DOHH2 (cell line): ENCODE data around the gene EXTL1.
A peak's percentile ranks its signal among the peaks of the same experiment; 100 is the strongest.

Experiments
- H3F3A ChIP-seq: fragments of 200-600 bp; sonication (generic), shearing (Covaris generic); 2 replicates; pipeline ENCODE4 v1.6.0; 2016; ENCODE audit warnings: antibody characterized with exemption, mild to moderate bottlenecking; ENCODE audit not compliant: control insufficient read depth, insufficient read depth
- H3K27ac ChIP-seq: fragments of 200-600 bp; sonication (generic); 2 replicates; pipeline ENCODE4 v1.5.1; 2014; ENCODE audit warnings: low read depth, mild to moderate bottlenecking, low read length, moderate library complexity
- H3K27me3 ChIP-seq: fragments of 200-600 bp; sonication (generic); 2 replicates; pipeline ENCODE4 v1.6.1; 2014; ENCODE audit warnings: mild to moderate bottlenecking, low read length, mixed read lengths; ENCODE audit not compliant: control insufficient read depth
- H3K36me3 ChIP-seq: fragments of 200-600 bp; sonication (generic); 2 replicates; pipeline ENCODE4 v1.6.1; 2014; ENCODE audit warnings: mild to moderate bottlenecking, low read length, moderate library complexity, mixed read lengths; ENCODE audit not compliant: control insufficient read depth
- H3K4me1 ChIP-seq: fragments of 200-600 bp; sonication (generic); 2 replicates; pipeline ENCODE4 v1.6.1; 2014; ENCODE audit warnings: mild to moderate bottlenecking, low read length, mixed read lengths; ENCODE audit not compliant: control insufficient read depth
- H3K4me2 ChIP-seq: fragments of 200-600 bp; sonication (generic); 2 replicates; pipeline ENCODE4 v1.6.0; 2014; ENCODE audit warnings: mild to moderate bottlenecking, low read length, moderate library complexity
- H3K4me3 ChIP-seq: fragments of 200-600 bp; sonication (generic); 2 replicates; pipeline ENCODE4 v1.5.1; 2014; ENCODE audit warnings: mild to moderate bottlenecking, low read length, mixed read lengths
- H3K79me2 ChIP-seq: fragments of 200-600 bp; sonication (generic); 2 replicates; pipeline ENCODE4 v1.6.1; 2014; ENCODE audit warnings: mild to moderate bottlenecking, low read length, mixed read lengths; ENCODE audit not compliant: control insufficient read depth
- H3K9me2 ChIP-seq: fragments of 200-600 bp; sonication (generic); replicated peaks from 2 replicates; pipeline ENCODE4 v1.6.1; 2014; ENCODE audit warnings: mild to moderate bottlenecking, low read length, mixed read lengths; ENCODE audit not compliant: control insufficient read depth
- H3K9me3 ChIP-seq: fragments of 200-600 bp; sonication (generic); 2 replicates; pipeline ENCODE4 v1.6.1; 2014; ENCODE audit warnings: antibody characterized with exemption, low read length, mixed read lengths; ENCODE audit not compliant: control insufficient read depth, insufficient read depth
- H4K20me1 ChIP-seq: fragments of 200-600 bp; sonication (generic); 2 replicates; pipeline ENCODE4 v1.6.0; 2014; ENCODE audit warnings: low read depth, mild to moderate bottlenecking, antibody characterized with exemption, low read length, moderate library complexity; ENCODE audit not compliant: control insufficient read depth, insufficient read depth
- CTCF ChIP-seq: fragments of 200-600 bp; sonication (generic); IDR thresholded peaks from one replicate; pipeline ENCODE4 v1.5.1; 2014; ENCODE audit warnings: antibody characterized with exemption, mild to moderate bottlenecking, low read depth, low read length; ENCODE audit not compliant: poor library complexity, severe bottlenecking
- EZH2phosphoT487 ChIP-seq: fragments of 200-600 bp; sonication (generic); IDR thresholded peaks from 2 replicates; pipeline ENCODE4 v1.6.1; 2017; ENCODE audit warnings: borderline replicate concordance, mild to moderate bottlenecking, antibody characterized with exemption, low read length, moderate library complexity, mixed read lengths

EXTL1 gene

GRCh38 chr1:25994402-25995150 is 27.0 kb upstream of the EXTL1 start:
- Histone ChIP-seq H3K4me2 (no peak overlapping the region), H3K9me2 (no peaks in the 10 kb centered on the region), H3K9me3 (no peaks in the 10 kb centered on the region), H3K27me3 (no peaks in the 10 kb centered on the region), H3K79me2 (peaks cover 8% of the 10 kb centered on the region), H4K20me1 (no peaks in the 10 kb centered on the region), H3F3A (0 out of 2 replicates have a peak, but pooled peaks cover 4% of the 10 kb centered on the region), H3K4me1 (peaks cover 19% of the 10 kb centered on the region), H3K27ac (no peak overlapping the region), H3K4me3 (no peak overlapping the region), H3K36me3 (no peaks in the 10 kb centered on the region)
- TF ChIP-seq EZH2phosphoT487 (no peak), CTCF (no peak)

GRCh38 chr1:25996966-25997827 is 24.4 kb upstream of the EXTL1 start:
- H3K27ac ChIP-seq: peak overlapping the region; percentile 45
- no peaks in the 10 kb centered on the region for H3K36me3 ChIP-seq
- 0 out of 2 replicates have a peak, but pooled peaks cover 4% of the 10 kb centered on the region for H3F3A ChIP-seq
- H3K9me2 ChIP-seq: no peaks in the 10 kb centered on the region
- no peaks in the 10 kb centered on the region for H3K27me3 ChIP-seq
- peaks cover 8% of the 10 kb centered on the region for H3K79me2 ChIP-seq
- no peak for TF ChIP-seq EZH2phosphoT487
- TF ChIP-seq CTCF: no peak
- peaks cover 19% of the 10 kb centered on the region for H3K4me1 ChIP-seq
- H3K4me3 ChIP-seq: peak overlapping the region; percentile 86
- peak overlapping the region; percentile 85 for H3K4me2 ChIP-seq
- H4K20me1 ChIP-seq: no peaks in the 10 kb centered on the region
- no peaks in the 10 kb centered on the region for H3K9me3 ChIP-seq

- Histone ChIP-seq H3K9me3 (no peaks in the 10 kb centered on the region), H3K4me2 (peak within 1 kb of the TSS; percentile 85), H3K27me3 (no peaks in the 10 kb centered on the region), H3K36me3 (no peaks in the 10 kb centered on the region), H4K20me1 (no peaks in the 10 kb centered on the region), H3K4me1 (peaks cover 19% of the 10 kb centered on the region), H3K9me2 (no peaks in the 10 kb centered on the region), H3K79me2 (peaks cover 8% of the 10 kb centered on the region), H3K4me3 (peak within 1 kb of the TSS; percentile 86), H3K27ac (peak within 1 kb of the TSS; percentile 45), H3F3A (0 out of 2 replicates have a peak, but pooled peaks cover 4% of the 10 kb centered on the region)
- no peak for TF ChIP-seq EZH2phosphoT487
- TF ChIP-seq CTCF: peak; percentile 98
Measured at GRCh38 chr1:25997828-25998761, 23.5 kb upstream of the EXTL1 start, which contains the start of gene PAFAH2. TSS of gene PAFAH2 (minus strand) at chr1:25998063. CDS start at chr1:25990816, 7,247 bp downstream.
